ENCODE data around the gene ST8SIA4. TPM values are rescaled to one million over a fixed set of nuclear protein-coding genes. Genes with fewer than 3 reads are reported as not detected.
A peak's percentile ranks its signal among the peaks of the same experiment; 100 is the strongest.

Gene ST8SIA4
- total RNA-seq, 2 donors from 2014 or later: 44.5 to 47.1 TPM

DNA sequence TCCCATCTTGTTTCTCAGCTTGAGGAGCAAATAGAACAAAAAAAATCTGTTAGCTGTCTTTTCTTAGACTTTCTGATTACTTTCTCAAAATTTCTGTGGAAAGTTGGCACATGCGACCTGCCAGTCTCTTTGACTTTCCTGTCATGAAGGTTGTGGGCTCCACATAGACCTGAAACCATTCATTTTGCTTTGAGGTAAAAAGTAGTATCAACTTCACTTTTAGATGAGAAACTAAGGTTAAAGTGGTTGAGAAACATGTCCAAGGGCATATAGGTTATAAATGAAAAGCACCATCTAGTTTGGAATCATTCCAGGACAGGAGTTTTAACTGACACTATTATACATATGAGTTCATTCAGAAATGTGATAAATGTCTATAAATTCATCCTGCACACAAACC, 42.7 kb downstream of the ST8SIA4 start:
- DNase-seq (peak; percentile 22 to 28), ATAC-seq (replicated peaks in 1 of 2) (peak; percentile 61 to 69)
- H3K27me3 Mint-ChIP-seq (ENCODE audit: low read depth): no peaks in the 10 kb centered on the region
- H3K36me3 Mint-ChIP-seq (ENCODE audit: insufficient read depth in 2 of 2): peaks cover 17 to 40% of the 10 kb centered on the region in 2 donors
- H3K4me3 Mint-ChIP-seq: peak overlapping the region; percentile 83 to 88
- H3K9me3 Mint-ChIP-seq: no peaks in the 10 kb centered on the region
- H3K27ac Mint-ChIP-seq: peak overlapping the region; percentile 89
- peaks cover 87% of the 10 kb centered on the region for H3K4me1 Mint-ChIP-seq (ENCODE audit: low read depth)

DNA sequence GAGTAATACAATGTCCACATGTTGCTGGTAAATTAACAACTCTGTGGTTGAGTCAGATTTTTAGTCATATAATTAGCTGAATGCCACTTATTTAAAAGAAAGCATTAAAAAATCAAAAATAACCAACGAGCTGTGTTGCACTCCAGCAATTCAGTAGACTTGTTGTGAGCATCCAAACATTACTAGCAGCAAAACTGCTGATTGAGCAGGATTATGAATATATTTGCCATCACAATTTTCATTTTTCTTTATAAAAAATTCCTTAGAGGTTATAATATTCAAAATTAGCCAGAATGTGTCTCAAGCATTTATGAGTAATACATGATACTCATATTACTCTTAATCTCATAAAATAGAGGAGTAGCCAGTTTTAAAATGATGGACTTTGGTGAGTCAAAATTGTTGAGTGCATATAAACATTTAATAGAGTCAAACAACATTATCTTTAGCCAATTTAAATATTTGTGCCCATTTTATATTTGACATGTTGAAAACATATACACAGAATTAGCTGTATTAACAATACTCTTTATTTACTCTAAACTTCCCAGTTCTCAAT, 44.0 kb downstream of the ST8SIA4 start:
- Mint-ChIP-seq H3K9me3 (no peaks in the 10 kb centered on the region), H3K4me1 (ENCODE audit: low read depth) (peaks cover 87% of the 10 kb centered on the region), H3K4me3 (no peak overlapping the region), H3K27ac (peak overlapping the region; percentile 92), H3K27me3 (ENCODE audit: low read depth) (no peaks in the 10 kb centered on the region), H3K36me3 (ENCODE audit: insufficient read depth in 2 of 2) (peaks cover 18 to 47% of the 10 kb centered on the region in 2 donors)
- DNase-seq (no peak), ATAC-seq (replicated peaks in 1 of 2) (no peak)

DNA sequence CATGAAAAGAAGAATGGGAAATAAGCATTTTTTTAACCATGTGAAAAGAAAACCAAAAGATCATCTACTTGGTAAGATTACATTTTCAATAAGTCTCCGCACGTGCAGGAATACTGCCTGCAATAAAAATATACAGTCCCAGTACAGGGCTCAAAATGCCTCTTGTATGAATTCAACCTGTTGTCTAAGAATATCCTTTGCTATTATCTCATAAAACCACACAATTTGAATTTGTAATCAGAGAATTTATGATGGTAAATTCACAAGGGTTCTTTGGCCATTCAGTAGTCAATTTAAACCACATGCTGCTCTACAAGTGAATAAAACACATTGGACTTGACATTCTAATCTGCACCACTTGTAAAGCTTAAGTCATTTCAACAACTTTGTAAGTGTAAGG, 46.6 kb downstream of the ST8SIA4 start:
- Mint-ChIP-seq H3K36me3 (ENCODE audit: insufficient read depth in 2 of 2) (peaks cover 14 to 47% of the 10 kb centered on the region in 2 donors), H3K27me3 (ENCODE audit: low read depth) (no peaks in the 10 kb centered on the region), H3K4me3 (peak overlapping the region in 1 of 2 donors; percentile 19), H3K4me1 (ENCODE audit: low read depth) (peaks cover 80% of the 10 kb centered on the region), H3K27ac (peak overlapping the region; percentile 70), H3K9me3 (no peaks in the 10 kb centered on the region)
- DNase-seq (no peak), ATAC-seq (replicated peaks in 1 of 2) (no peak)

DNA sequence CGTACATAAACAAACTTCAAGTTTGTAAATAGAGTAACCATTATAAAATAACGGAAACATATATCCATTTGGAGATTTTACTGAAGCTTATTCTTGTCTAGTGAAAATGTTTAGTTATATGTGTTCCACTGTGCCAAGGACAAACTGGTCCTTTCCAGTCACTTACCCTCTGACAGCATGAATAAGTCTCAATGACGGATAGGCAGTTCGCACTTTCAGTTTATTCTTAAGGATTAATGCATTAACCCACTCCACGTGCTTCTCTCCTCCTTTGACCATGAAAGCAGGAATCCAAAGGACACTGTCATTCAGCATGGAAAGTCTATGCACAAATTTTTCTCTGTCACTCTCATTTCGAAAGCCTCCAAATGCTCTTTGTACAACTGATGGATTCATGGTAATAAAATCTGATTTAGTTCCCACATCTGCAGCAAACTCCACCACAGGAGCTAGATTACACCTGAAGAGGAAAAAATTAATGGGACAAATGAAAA, 47.1 kb downstream of the ST8SIA4 start:
- peak overlapping the region in 1 of 2 donors; percentile 19 for H3K4me3 Mint-ChIP-seq

DNA sequence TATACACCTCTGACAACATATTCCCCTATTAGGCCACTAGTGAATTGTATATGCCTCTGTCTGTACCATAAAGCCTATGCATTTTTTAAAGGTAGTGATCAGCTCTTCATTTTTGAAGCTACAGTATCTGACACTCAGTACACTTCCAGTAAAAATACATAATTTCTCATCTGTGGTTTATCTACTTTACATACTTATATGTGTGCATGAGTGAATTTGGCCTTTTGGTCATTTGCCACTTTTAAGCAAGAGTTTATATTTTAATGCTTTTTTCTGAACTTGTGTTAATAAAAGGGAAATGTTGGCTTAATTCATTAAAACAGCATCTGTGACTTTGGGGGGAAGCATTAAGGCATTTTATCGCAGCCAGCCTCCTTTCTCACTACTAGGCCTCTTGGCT, 47.8 kb downstream of the ST8SIA4 start:
- Mint-ChIP-seq H3K4me3 (peak overlapping the region; percentile 21 to 52), H3K27ac (peak overlapping the region; percentile 92), H3K27me3 (ENCODE audit: low read depth) (no peaks in the 10 kb centered on the region), H3K36me3 (ENCODE audit: insufficient read depth in 2 of 2) (peaks cover 10 to 44% of the 10 kb centered on the region in 2 donors), H3K4me1 (ENCODE audit: low read depth) (peaks cover 68% of the 10 kb centered on the region), H3K9me3 (no peaks in the 10 kb centered on the region)
- ATAC-seq (replicated peaks in 1 of 2): no peak
- no peak for DNase-seq

More for the DNA sequence above, 47.1 kb downstream of the ST8SIA4 start:
- Mint-ChIP-seq H3K27me3 (ENCODE audit: low read depth) (no peaks in the 10 kb centered on the region), H3K9me3 (no peaks in the 10 kb centered on the region), H3K27ac (peak overlapping the region; percentile 7), H3K4me1 (ENCODE audit: low read depth) (peaks cover 75% of the 10 kb centered on the region), H3K36me3 (ENCODE audit: insufficient read depth in 2 of 2) (peaks cover 13 to 45% of the 10 kb centered on the region in 2 donors)
- no peak for ATAC-seq (replicated peaks in 1 of 2)
- DNase-seq: no peak

DNA sequence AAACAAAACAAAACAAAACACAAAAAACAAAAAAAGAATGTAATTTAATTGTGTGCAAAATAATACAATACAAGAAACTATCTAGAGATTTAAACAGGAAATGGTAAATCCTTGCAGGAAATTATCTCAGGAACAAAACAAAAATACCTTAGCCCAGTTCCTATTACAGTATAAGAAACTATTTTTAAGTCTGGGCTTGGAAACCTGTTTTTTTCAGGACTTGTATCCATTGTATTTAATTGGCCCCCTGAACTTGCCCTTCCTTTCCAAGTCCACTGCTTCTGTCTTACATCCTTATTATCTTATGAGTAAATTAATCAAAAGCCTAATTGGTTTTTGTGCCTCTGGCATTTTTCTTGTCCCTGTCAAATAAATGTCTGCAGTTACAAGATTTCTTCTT, 48.5 kb downstream of the ST8SIA4 start:
- H3K4me3 Mint-ChIP-seq: peak overlapping the region in 1 of 2 donors; percentile 52
- H3K36me3 Mint-ChIP-seq (ENCODE audit: insufficient read depth in 2 of 2): peaks cover 8 to 41% of the 10 kb centered on the region in 2 donors
- no peaks in the 10 kb centered on the region for H3K27me3 Mint-ChIP-seq (ENCODE audit: low read depth)
- DNase-seq (no peak), ATAC-seq (replicated peaks in 1 of 2) (no peak)
- peaks cover 61% of the 10 kb centered on the region for H3K4me1 Mint-ChIP-seq (ENCODE audit: low read depth)
- H3K9me3 Mint-ChIP-seq: no peaks in the 10 kb centered on the region
- H3K27ac Mint-ChIP-seq: peak overlapping the region; percentile 92

DNA sequence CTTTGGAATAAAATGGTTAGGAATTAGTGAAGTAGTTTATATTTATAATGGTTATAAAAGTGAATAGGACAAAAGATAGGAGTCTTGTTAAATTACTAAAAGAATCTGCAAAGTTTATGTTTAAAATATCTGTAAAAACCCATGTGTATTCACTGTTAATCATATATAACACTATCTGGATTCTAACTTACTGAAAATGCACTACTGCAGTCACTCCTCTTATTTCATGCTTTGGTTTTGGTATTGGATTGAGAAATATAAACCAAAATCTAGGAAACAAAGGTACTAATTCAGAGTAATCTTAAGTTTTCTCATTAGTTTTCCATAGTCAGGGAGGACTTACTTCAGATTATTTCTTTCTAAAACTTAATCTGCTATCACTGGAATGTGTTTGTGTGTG, 49.5 kb downstream of the ST8SIA4 start:
- Mint-ChIP-seq H3K9me3 (no peaks in the 10 kb centered on the region), H3K36me3 (ENCODE audit: insufficient read depth in 2 of 2) (peaks cover 7 to 39% of the 10 kb centered on the region in 2 donors), H3K4me1 (ENCODE audit: low read depth) (peaks cover 51% of the 10 kb centered on the region), H3K27me3 (ENCODE audit: low read depth) (no peaks in the 10 kb centered on the region), H3K4me3 (peak overlapping the region; percentile 75 to 79), H3K27ac (peak overlapping the region; percentile 92)
- ATAC-seq (replicated peaks in 1 of 2): peak; percentile 43
- DNase-seq: no peak

DNA sequence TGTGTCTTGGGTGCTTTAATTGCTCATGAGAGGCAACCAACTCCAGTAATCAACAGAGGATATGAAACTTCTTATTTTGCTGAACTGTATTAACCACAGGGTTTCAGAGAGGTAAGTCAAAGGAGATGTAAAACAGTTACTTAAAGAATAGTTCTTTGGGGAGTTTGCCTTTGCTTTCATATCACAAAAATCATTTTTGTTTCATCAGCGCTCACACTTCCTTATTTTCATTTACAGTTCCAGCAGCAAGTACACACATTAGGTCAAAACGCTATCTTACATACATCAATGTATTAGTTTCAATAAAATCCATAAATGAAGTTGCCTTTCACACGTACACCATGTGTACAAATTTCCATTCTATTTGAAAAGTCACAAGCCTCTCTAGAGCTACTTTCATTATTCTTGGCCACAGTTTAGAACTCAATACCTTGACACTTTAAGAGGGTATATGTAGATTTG, 50.1 kb downstream of the ST8SIA4 start:
- H3K27ac Mint-ChIP-seq: peak overlapping the region; percentile 92
- H3K36me3 Mint-ChIP-seq (ENCODE audit: insufficient read depth in 2 of 2): peaks cover 6 to 37% of the 10 kb centered on the region in 2 donors
- no peak for DNase-seq
- H3K4me3 Mint-ChIP-seq: peak overlapping the region; percentile 75 to 79
- no peaks in the 10 kb centered on the region for H3K9me3 Mint-ChIP-seq
- peak; percentile 83 to 86 for ATAC-seq (replicated peaks in 1 of 2)
- no peaks in the 10 kb centered on the region for H3K27me3 Mint-ChIP-seq (ENCODE audit: low read depth)
- peaks cover 47% of the 10 kb centered on the region for H3K4me1 Mint-ChIP-seq (ENCODE audit: low read depth)

DNA sequence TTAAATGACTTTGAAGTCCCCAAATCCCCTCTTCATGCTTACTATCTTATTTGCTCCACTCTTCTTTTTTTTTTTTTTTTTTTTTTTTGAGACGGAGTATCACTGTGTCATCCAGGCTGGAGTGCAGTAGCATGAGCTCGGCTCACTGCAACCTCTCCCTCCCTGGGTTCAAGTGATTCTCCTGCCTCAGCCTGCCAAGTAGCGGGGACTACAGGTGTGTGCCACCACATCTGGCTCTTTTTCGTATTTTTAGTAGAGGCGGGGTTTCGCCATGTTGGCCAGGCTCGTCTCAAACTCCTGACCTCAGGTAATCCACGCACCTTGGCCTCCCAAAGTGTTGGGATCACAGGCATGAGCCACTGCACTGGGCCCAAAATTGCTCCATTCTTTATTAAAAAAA, 51.0 kb downstream of the ST8SIA4 start:
- DNase-seq: no peak
- H3K36me3 Mint-ChIP-seq (ENCODE audit: insufficient read depth in 2 of 2): peaks cover 6 to 44% of the 10 kb centered on the region in 2 donors
- ATAC-seq (replicated peaks in 1 of 2): no peak
- H3K27ac Mint-ChIP-seq: no peak overlapping the region
- no peak overlapping the region for H3K4me3 Mint-ChIP-seq
- peaks cover 55% of the 10 kb centered on the region for H3K4me1 Mint-ChIP-seq (ENCODE audit: low read depth)
- H3K9me3 Mint-ChIP-seq: no peaks in the 10 kb centered on the region
- no peaks in the 10 kb centered on the region for H3K27me3 Mint-ChIP-seq (ENCODE audit: low read depth)

DNA sequence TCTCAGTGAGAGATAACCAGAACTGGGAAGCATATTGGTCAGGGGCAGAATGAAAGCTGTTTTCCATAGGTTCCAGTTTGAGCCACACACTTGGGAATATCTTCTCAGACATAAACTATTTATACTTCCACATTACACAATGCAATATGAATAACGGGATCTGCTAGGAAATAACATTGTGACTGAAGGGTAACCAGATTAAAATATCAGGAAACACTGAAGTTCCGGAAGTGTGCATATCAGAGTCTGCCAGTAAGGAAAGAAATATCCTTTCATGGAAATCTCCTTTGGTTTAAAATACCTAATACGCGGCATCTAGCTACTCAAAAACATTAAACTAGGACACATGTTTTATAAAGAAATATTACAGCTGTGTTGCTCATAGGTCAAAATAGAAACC, 56.3 kb downstream of the ST8SIA4 start:
- H3K4me3 Mint-ChIP-seq: no peak overlapping the region
- ATAC-seq (replicated peaks in 1 of 2) (no peak), DNase-seq (no peak)
- peaks cover 3 to 20% of the 10 kb centered on the region in 2 donors for H3K36me3 Mint-ChIP-seq (ENCODE audit: insufficient read depth in 2 of 2)
- H3K27ac Mint-ChIP-seq: no peak overlapping the region
- H3K4me1 Mint-ChIP-seq (ENCODE audit: low read depth): peaks cover 46% of the 10 kb centered on the region
- H3K27me3 Mint-ChIP-seq (ENCODE audit: low read depth): no peaks in the 10 kb centered on the region
- no peaks in the 10 kb centered on the region for H3K9me3 Mint-ChIP-seq

DNA sequence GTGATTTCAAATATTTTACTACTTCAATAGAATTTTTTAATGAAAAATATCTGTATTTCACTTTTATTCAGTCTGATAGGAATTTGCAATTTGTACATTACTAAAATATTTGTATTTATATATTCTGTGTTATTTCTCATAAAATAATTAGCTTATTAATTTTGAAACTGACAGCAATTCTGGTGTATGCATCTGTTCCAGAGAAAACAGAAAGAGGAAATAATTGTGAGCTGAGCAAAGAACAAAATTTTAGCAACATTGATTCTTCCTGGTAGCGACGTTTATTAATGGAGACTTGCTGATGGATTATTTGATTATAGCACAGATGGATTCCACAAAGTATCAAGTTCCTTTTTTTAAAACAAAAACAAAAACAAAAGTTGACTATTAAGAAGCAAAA, 61.0 kb downstream of the ST8SIA4 start:
- H3K36me3 Mint-ChIP-seq (ENCODE audit: insufficient read depth in 2 of 2): peaks cover 3 to 21% of the 10 kb centered on the region in 2 donors
- H3K27ac Mint-ChIP-seq: no peak overlapping the region
- peak overlapping the region in 1 of 2 donors; percentile 93 for H3K4me3 Mint-ChIP-seq
- no peak for DNase-seq
- no peaks in the 10 kb centered on the region for H3K27me3 Mint-ChIP-seq (ENCODE audit: low read depth)
- ATAC-seq (replicated peaks in 1 of 2): no peak
- H3K4me1 Mint-ChIP-seq (ENCODE audit: low read depth): peaks cover 77% of the 10 kb centered on the region
- H3K9me3 Mint-ChIP-seq: no peaks in the 10 kb centered on the region

DNA sequence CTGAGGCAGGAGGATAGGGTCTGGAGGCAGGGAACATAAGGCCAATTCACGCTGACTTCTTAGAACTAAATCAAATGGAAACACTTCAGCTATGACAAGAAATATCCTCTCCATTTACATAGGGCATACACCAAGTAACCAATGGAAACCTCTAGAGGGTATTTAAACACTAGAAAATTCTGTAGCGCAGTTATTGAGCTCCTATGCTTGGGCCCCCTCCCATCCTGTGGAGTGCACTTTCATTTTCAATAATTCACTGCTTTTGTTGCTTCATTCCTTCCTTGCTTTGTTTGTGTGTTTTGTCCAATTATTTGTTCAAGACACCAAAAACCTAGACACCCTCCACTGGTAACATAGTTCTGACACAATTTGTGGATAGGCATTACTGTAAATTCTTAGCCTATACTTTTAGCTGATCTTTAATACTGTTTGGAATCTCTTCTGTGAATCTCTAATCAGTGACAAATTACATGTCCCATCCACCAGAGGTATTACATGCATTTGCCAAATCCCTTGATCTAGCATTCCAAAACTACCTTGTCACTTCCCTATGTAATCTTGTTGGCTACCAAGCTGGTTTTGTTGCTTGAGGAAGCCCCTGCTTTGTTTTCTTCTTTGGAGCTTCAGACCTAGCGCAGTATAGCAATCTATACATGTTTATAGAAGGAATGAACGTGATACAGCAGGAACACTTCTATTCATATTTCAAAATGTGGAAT, 61.6 kb downstream of the ST8SIA4 start:
- peaks cover 5 to 21% of the 10 kb centered on the region in 2 donors for H3K36me3 Mint-ChIP-seq (ENCODE audit: insufficient read depth in 2 of 2)
- peaks cover 0 to 2% of the 10 kb centered on the region in 2 donors for H3K9me3 Mint-ChIP-seq
- DNase-seq (peak; percentile 8 to 9), ATAC-seq (replicated peaks in 1 of 2) (peak; percentile 52 to 53)
- peak overlapping the region; percentile 100 for H3K27ac Mint-ChIP-seq
- H3K4me3 Mint-ChIP-seq: peak overlapping the region; percentile 68 to 93
- H3K27me3 Mint-ChIP-seq (ENCODE audit: low read depth): no peaks in the 10 kb centered on the region
- H3K4me1 Mint-ChIP-seq (ENCODE audit: low read depth): peaks cover 77% of the 10 kb centered on the region

DNA sequence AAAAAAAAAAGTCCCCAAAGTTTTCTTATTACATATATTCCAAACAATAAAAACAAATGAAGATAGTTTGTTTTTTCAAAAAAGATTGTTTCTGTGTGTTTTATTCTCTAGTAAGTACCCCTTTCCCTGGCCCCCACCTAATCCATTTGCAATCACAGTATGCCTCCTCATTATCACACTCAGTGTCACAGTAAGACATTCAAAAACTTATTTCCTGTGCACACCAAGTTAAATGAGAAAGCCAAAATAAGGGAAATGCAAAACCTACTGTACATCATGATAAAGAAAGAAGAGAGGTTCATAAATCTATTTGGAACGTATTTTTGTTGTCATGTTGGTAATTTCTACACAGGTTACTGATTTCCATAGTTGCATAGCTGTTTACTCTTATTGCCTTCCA, 62.3 kb downstream of the ST8SIA4 start:
- H3K9me3 Mint-ChIP-seq: peaks cover 0 to 2% of the 10 kb centered on the region in 2 donors

More for the DNA sequence above, 62.3 kb downstream of the ST8SIA4 start:
- H3K27me3 Mint-ChIP-seq (ENCODE audit: low read depth): no peaks in the 10 kb centered on the region
- ATAC-seq (replicated peaks in 1 of 2) (peak; percentile 41 to 47), DNase-seq (no peak)
- H3K4me3 Mint-ChIP-seq: peak overlapping the region; percentile 68 to 93
- peak overlapping the region; percentile 100 for H3K27ac Mint-ChIP-seq
- H3K36me3 Mint-ChIP-seq (ENCODE audit: insufficient read depth in 2 of 2): peaks cover 2 to 15% of the 10 kb centered on the region in 2 donors
- peaks cover 75% of the 10 kb centered on the region for H3K4me1 Mint-ChIP-seq (ENCODE audit: low read depth)
